M059J (cell line): ENCODE data around the gene TMCC1. TPM values are rescaled to one million over a fixed set of nuclear protein-coding genes. Genes with fewer than 3 reads are reported as not detected.
"Not testable (repeated sequence)": the region's sequence is repeated elsewhere in the genome, so short reads cannot be mapped to it uniquely, and the experiment has no call there.

Source experiments
- DNase-seq: peaks from one replicate; pipeline ENCODE4 v3.0.0-alpha.2; 2012; ENCODE audit warnings: low read depth
- total RNA-seq: library from RNA; depleted of rRNA; stranded (reverse); fragments of >200 nt; shearing (Covaris generic); gene quantifications from 2 replicates; pipeline ENCODE4 v1.2.3, GENCODE V29; 2014

TMCC1 gene
- total RNA-seq, 1 experiment from 2014 or later, result 10.1 TPM

DNA sequence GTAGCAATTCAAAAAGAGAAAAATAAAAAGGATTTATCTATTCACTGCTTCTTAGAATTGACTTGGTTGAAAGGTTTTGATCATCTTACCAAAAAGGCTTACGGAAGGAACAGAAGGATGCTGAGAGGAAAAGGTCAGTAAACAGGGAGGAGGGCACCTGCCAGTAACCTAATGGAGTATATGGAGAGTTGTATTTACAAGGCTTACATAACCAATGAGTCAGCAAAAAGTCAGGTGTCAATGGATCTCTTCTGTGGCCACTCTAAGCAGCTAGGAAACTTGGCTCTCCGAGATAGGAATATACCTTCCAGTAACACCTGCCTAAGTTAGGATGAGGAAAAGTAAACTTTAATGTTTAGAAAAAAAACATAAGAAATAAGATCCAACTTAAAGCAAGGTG lies 206.6 kb downstream of the TMCC1 start:
- DNase-seq, result peak; percentile 29

DNA sequence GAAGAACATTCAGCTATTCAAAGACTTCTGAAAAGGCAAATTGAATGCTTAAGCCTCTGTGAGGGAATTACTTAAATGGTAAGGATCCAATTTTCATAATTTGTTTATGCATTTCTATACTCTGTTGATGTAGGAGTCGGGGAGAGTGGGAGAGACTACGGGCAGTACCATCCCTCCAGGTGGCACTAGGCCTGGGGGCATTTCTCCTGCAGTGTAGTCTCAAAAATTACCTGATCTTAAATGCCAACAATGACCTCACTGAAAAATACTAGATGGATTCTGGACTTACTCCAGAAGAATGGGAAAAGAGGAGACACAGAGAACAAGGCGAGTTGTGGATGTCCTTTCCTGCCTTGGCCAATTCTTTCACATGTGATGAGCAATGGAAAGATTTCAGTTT lies 209.2 kb downstream of the TMCC1 start:
- DNase-seq, result no peak

DNA sequence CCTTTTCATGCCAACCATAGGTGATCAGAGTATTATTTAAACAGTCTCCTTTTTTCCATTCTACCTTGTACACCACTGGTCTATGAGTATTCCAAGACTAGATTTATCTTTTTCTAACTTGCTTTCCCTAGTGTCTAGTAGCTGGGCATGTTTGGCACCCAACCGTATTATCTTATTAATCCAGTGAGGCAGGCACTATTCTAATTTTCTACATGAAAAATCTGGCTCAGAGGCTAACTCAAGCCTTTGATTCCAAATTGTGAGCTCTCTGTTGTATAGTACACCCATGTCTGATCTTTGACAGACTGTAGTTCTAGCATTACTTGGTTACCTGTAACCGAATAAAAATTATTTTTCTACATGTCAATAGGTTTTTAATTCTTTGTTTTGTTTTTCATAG lies 210.3 kb downstream of the TMCC1 start:
- DNase-seq, result no peak

DNA sequence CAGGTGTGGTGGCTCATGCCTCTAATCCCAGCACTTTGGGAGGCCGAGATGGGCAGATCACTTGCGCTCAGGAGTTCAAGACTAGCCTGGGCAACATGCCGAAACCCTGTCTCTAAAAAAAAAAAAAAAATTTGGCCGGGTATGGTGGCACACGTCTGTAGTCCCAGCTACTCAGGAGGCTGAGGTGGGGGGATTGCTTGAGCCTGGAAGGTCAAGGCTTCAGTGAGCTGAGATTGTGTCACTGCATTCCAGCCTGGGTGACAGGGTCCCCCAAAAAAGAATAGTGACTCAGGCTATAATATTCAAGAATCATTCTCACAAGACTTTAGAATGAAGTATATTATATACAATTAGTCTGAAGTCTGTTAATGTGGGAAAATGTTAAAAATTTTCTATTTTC lies 216.5 kb downstream of the TMCC1 start:
- no peak for DNase-seq

DNA sequence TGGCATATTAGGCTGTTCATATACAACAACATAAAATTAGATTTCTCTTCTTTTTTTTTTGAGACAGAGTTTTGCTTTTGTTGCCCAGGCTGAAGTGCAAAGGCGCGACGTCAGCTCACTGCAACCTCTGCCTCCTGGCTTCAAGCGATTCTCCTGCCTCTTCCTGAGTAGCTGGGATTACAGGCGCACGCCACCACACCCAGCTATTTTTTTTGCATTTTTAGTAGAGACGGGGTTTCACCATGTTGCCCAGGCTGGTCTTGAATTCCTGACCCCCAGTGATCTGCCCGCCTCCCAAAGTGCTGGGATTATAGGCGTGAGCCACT lies 218.8 kb downstream of the TMCC1 start:
- DNase-seq, result not testable (repeated sequence)

DNA sequence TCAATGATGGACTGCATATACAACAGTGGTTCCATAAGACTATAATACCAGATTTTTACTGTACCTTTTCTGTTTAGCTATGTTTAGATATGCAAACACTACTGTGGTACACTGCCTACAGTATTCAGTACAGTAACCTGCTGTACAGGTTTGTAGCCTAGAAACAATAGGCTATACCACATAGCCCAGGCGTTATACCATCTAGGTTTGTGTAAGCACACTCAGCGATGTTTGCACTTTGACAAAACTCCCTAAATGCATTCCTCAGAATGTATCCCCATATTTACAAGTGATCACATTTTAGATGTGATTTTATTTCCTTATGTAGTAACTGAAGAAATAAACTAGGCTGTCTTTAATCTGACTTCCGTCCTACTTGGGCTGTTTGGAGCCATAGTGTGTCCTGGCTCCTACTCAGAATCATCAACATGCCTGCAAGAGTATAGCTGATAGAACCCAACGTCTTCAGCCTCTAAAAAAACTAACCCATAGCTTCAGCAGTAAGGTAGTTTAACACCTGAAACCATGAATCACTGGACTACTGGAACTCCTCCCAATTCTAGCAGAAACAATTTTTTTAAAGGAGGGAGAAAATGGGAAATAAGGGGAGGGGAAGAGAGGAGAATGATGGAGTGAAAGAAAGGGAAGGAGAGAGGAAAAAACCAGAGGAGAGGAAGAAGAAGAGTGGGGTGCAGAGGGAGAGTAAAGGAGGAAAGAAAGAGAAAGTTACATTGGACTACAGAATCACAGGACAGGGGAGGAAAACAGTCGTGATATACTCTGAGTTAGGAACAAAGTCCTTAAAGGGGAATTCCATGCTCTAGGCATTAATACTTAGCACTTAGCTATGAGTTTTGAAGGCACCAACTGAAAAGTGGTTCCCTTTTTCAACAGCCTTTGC lies 219.4 kb downstream of the TMCC1 start:
- no peak for DNase-seq

DNA sequence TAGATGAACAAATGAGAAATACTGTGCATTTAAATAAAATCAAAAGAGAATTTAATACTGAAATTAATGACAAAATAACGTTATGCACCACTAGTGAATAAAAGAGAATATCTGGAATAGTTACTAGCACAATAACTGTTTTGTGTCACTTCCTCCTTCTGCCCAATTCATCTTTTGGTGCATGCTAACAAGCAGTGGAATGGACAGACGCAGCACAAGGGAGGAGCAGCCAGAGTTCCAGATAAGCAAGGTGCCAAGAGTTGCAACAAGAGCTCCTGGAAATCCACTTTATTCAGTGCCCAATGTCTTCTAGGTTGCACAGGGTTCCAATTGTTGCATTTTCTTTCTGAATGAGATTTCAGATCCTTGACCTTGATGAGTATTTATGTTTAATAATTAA lies 220.5 kb downstream of the TMCC1 start:
- no peak for DNase-seq

DNA sequence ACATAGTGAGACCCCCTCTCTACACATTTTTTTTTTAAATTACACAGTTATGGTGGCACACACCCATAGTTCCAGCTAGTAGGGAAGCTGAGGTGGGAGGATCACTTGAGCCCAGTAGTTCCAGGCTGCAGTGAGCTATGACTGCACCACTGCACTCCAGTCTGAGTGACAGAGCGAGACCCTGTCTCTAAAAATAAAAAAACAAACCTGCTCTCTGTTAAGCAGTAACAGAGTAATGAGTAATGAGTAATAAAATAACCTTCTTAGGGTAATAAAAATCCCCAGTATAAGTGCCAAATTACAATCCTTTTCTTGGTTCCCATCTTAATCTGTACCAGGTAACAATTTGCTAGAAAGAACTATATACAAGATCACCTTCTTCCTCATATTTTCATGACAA lies 221.1 kb downstream of the TMCC1 start:
- DNase-seq, result no peak

DNA sequence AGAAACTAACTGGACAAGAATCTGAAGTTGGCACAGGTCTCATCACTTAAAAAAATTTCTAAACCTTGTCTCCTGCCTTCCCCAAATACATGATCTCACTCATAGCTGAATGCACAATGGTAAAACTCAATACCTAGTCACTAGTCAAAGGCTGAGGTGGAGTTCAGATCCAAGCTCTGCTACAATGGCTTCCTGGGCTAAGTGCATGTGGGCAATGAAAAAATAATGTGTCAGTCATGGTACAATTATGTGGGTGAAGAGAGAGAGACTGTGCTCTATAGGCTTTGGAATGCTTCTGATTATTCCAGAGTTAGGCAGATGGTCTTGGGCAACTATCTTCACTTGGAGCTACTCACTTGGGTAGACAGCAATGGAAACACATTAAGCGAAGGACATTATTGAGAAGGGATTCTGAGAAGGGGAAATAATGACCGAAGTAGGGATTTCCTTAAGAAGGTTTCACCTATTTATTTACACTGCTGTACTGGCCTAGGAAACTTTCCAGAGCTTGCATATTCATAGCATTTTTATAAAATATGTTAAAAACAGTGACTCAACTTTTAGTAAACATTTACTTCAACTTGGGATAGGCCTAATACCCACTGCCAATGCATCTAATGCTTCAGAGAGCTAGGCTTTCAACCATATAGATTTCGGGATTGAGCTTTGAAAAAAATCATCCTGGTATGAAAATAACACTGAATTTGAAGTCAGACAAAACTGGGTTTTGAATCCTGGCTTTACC lies 228.3 kb downstream of the TMCC1 start:
- DNase-seq, result peak; percentile 87

DNA sequence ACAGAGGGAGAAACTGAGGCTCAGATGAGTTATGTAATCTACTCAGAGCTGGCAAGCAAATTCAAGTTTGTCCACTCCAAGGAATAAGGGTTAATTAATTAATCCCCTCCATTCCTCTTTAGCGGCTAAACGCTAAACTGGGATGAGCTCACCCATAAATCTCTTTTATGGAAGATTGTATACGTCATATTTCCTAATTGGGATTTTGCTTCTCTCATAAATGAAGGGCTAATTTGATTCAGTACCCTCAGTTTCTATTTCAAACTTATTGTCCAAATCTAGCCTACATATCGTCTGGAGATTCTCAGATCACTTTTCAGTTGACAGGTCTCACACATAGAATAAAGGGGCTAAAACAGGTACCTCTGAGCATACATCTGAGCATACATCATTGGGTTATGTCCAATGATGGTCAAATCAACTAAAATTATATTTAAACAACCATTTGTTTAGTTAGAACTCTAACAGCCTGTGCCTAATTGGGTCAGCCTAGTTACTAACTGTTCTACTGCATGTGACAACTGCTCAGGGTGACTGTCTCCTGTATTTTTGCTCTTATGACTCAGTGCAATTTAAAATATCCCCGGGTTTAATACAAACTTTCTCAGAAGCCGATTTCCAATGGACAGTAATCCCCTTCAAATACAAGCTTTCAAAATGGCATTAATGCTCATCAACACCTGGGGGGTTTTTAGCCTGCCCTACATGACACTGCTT lies 229.4 kb downstream of the TMCC1 start:
- DNase-seq, result peak; percentile 65

DNA sequence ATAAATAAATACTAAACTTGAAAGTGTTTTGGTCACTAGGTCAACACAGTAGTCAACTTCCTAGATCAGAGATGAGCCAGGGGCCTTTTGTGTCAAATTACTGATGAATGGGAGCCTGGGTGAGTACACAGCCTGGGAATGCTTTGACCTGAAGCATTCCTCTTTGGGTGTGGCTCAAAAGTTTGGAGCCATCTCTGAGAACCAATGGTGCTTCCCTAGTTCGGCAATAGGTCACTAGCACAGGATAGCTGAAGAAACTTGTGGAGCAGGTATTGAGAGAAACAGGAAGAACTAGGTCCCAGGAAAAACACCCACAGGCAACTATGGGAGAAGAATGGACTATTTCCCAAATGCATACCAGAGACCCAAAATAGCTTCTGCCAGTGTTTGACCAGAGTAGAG lies 230.5 kb downstream of the TMCC1 start:
- peak; percentile 83 for DNase-seq

DNA sequence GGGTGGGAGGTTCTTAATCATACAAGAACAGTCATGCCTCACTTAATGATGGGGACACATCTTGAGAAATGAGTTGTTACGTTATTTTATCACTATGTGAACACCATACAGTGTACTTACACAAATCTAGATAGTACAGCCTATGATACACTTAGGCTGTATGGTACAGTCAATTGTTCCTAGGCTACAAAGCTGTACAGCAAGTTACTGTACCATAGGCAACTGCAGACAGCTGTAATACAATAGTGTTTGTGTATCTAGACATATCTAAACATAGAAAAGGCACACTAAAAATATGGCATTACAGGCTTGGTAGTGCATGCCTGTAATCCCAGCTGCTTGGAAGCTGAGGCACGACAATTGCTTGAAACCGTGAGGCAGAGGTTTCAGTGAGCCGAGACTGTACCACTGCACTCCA lies 231.3 kb downstream of the TMCC1 start:
- DNase-seq, result no peak

DNA sequence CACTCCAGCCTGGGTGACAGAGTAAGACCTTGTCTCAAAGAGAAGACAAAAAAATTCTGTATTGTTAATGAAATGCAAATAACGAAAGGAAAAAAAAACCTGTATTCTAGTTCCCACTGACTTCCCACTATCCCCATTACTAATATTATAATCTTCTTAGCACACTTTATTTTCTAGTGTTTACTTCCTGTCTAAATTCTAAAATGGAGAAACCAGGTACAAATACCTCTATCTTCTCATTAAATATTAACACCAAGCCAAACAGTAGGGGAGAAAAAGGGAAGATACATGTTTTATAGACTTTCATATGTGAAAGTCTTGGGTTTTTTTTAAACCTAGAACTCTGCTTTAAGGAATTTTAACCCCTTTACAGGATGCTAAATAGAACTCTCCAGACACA lies 231.7 kb downstream of the TMCC1 start:
- DNase-seq, result no peak

DNA sequence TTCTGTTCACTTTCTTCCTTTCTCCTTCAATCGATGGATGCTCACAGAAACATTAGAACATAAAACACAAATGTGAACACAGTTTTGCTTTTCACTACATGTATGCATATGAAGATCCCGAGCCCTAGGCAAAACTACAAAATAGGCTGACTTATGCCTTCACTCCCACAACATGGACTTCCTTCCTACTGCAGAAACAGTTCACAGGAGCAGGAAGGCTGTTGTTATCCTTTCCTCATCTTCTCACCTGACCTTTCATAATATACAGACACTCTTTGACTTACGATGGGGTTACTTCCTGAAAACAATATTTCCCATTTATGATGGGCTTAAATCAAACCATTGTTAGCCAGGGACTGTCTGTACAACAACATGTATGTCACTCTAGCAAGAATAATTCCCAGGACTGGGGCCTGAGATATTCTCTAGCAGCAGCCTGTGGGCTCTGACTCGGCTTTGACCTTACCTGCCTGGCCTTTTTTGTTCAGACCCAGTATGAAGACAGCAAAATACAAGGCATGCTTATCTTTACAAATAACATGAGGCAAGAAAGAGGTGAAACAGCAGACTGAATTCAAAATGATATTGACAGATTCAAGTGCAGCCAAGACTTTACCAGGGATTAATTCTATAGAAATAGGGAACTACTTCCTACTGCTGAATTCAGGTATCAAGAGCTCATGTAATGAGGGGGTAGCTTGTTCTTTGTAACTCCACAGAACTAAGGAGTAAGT lies 235.2 kb downstream of the TMCC1 start:
- peak; percentile 39 for DNase-seq

DNA sequence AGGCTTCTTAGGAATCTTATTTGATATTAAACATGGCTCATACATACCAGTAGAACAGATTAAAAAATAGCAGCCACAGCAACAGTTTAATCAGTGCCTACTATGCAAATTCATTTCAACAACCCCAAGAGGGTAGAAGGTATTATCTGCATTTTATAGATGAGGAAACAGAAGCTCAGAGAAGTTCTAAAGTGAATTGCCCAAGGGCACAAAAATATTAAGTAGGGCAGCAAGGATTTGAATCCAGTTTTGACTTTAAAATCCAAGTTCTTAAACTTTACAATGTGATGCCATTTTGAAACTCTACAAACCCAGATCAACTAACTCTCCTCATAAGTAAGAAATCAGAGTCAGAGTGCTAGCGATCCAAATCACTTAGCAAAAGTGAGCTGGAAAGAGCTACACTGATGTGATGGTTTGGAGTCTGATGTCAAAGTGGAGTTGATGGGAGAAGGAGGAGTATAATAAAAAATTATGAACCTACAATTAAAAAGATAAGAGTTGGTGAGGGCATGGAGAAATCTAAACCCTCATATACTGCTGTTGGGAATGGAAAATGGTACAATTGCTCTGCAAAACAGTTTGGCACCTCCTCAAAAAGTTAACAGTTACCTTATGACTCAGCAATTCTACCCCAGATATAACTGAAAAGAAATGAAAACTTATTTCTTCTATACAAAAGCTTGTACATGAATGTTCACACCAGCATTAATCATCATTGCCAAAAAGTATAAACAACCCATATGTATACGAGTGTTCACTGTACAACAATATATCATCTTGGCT lies 236.1 kb downstream of the TMCC1 start:
- DNase-seq, result peak; percentile 47

DNA sequence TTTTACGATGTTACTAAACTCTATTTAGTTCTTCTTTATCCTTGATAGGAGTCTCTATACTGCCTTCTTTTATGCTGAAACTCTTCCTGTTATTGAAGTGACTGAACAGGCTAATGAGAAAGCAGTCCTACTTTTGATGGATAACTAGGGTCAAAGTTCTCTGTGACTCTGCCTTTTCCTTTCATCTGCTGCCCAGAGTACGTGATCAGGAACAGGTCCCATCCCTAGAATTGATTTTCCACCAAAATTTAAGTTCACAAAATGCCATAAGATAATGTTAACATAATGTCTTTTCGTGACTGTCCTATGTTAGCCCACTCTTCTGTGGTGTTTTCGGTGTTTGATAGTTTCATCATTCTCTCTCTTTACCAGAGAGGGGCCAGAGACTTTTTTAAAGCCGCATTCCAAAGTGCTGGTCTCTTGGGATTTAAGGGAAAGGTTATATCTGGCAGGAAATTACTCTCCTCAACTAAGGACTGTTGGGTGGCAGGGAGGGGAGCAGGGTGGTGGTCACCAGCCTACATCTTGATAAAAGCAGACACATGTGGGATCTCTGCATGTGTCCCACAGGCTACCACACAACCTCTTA lies 236.8 kb downstream of the TMCC1 start:
- no peak for DNase-seq

DNA sequence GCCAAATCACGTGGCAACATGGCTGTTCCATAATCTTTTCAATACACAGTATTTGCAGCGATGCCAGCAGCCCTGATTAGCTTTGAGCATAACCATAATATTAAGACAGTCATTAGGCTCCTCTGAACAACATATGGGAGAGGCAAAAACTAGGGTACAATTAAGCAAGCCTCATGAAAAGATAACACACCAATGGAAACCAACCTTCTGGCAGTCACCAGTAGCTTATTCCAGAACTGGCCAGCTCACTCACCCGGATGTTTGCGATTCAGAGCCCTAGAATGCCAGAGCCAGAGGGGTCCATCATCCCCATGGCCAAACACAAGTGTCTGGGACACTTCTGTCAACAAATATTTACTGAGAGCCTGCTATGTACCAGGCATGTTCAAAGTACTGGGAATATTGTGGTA lies 238.2 kb downstream of the TMCC1 start:
- no peak for DNase-seq

DNA sequence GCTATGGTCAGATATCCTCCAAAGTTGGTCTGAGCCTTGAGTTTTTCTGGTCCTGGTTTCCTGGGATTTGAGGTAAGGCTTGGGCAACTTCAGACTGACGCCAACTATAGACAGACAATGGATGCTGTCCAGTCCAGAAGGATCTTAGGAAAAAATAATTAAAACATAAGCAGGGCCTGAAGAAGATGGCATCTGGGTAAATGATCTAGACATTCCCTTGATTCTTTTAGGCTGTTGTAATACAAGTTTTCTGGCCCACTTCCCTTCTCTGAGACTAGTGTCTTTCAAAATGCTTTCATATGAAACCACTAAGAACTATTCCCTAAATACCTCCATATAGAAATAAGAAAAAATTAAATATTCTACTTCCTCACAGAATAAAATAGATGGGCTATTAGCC lies 239.4 kb downstream of the TMCC1 start:
- peak; percentile 52 for DNase-seq

DNA sequence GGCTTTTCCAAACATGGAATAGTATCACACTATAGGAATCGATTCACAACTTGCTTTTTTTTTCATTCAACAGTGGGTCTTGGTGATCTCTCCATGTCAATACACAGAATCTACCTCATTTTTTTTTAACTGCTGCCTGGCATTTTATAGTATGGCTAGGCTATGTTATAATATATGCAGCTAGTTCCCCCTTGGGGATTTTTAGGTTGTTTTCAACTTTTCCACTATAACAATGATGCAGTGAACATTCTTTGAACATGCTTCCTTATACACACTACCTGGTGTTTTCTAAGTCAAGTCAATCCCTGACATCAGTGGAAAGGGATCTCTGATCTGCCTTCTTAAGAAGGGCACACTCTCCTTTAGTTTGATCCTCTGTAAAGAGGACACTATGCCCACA lies 240.5 kb downstream of the TMCC1 start:
- DNase-seq, result no peak

DNA sequence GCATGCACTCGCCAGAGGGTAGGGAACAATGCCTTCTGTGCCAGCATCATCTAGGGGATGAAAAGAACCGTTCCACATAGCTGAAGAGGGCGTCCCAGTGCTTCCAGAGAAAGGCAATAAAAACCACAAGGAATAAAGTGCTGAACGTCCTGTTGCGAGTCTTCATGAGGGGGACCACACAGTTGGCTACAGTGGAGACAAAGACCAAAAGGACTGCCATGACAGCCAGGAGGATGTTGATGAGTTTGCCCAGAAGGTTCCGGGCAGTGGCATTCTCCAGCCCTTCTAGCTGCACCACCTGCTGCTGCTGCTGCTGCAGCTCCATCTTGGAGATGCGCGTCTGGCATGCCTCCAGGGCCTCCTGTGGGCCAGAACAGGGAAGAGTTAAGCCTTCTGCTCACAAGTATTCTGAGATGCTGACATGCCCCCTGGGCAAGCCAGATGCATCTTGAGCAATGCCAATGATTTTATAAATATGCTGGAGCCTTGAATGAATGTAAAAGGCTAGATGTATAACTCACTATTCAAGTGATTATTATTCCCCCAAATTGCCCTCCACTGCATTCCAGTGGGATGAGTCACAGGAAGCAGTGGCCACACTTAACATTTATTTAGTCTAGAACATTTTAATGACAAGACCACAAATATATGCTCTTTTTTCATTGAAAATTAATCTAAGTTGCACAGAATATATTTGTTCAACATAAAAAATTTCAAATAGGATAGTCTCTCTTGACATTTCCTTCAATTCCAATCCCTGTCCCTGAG lies 241.9 kb downstream of the TMCC1 start:
- peak; percentile 99 for DNase-seq
